ENCODE results near the gene DENND1A.

DNA sequence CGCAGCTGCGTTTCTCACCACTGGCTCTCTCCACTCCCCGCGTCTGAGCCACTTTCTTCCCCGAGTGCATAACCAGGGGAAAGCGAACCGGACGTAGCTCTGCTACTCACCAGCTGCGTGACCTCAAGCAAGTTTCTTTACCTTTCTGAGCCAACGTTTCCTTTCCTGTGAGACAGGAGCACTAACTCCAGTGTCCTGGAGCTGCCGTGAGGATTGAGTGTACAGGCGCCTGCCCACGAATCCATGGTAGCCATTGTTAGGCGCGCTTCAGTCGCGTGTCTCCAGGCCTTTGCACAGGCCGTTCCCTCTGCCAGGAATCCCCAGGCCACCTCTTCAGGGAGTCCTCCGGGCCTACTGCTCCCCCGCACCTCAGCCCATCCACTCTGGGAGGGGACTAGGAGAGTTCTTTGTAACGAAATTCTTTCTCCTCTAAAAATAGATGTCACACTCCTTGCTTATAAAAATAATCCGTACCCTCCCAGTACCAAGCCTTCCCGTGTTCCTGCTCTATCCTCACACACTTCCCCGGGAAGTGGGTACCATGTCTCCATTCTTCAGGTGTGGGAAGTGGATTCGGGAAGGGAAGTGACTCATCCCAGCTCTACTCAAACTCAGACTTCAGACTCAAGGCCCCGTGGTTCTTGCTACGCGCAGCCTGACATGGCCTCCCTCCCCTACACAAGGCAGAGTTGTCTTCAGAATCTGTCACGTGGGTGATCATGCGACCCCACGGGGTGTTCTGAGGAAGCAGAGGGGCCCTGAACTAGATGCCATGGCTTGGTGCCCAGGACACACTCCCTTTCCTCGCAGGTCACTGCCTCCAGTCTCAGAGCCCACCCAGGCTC lies 590.0 kb downstream of the DENND1A start:
- TF ChIP-seq, protein P1, sequence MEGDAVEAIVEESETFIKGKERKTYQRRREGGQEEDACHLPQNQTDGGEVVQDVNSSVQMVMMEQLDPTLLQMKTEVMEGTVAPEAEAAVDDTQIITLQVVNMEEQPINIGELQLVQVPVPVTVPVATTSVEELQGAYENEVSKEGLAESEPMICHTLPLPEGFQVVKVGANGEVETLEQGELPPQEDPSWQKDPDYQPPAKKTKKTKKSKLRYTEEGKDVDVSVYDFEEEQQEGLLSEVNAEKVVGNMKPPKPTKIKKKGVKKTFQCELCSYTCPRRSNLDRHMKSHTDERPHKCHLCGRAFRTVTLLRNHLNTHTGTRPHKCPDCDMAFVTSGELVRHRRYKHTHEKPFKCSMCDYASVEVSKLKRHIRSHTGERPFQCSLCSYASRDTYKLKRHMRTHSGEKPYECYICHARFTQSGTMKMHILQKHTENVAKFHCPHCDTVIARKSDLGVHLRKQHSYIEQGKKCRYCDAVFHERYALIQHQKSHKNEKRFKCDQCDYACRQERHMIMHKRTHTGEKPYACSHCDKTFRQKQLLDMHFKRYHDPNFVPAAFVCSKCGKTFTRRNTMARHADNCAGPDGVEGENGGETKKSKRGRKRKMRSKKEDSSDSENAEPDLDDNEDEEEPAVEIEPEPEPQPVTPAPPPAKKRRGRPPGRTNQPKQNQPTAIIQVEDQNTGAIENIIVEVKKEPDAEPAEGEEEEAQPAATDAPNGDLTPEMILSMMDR (IDR thresholded peaks at IDR 0.05): no peak
- TF ChIP-seq EP300 (IDR thresholded peaks at IDR 0.05) (no peak), POLR2AphosphoS5 (IDR thresholded peaks at IDR 0.05) (no peak), POLR2A (IDR thresholded peaks at IDR 0.05) (no peak)
